Activated T-cell treated with anti-CD3 and anti-CD28 coated beads, Interleukin-2, amount 50 U/mL, for 1 hour (primary cell): ENCODE results near the gene PRKG1.

Experiments
- DNase-seq: peaks from one replicate; pipeline ENCODE4 v3.0.0-alpha.2; 2020

The PRKG1 gene

GRCh38 chr10:51843966-51844365 lies 769.7 kb downstream of the PRKG1 start:
- no peak for DNase-seq

GRCh38 chr10:51846856-51847506 lies 772.7 kb downstream of the PRKG1 start:
- DNase-seq, result no peak

- DNase-seq, result no peak
Measured at GRCh38 chr10:51852297-51852696, 778.0 kb downstream of the PRKG1 start.

- DNase-seq, result no peak
Measured at GRCh38 chr10:51857305-51857704, 783.0 kb downstream of the PRKG1 start.

- no peak for DNase-seq
Measured at GRCh38 chr10:51860257-51860656, 786.0 kb downstream of the PRKG1 start.

GRCh38 chr10:51861051-51861450 lies 786.8 kb downstream of the PRKG1 start:
- no peak for DNase-seq

GRCh38 chr10:51861731-51862130 lies 787.4 kb downstream of the PRKG1 start:
- no peak for DNase-seq

- no peak for DNase-seq
Measured at GRCh38 chr10:51862149-51862548, 787.9 kb downstream of the PRKG1 start.

- no peak for DNase-seq
Measured at GRCh38 chr10:51867956-51868355, 793.7 kb downstream of the PRKG1 start.

GRCh38 chr10:51874131-51874530 lies 799.8 kb downstream of the PRKG1 start:
- no peak for DNase-seq

- no peak for DNase-seq
Measured at GRCh38 chr10:51875610-51876009, 801.3 kb downstream of the PRKG1 start.

GRCh38 chr10:51876503-51876902 lies 802.2 kb downstream of the PRKG1 start:
- no peak for DNase-seq

GRCh38 chr10:51876979-51877378 lies 802.7 kb downstream of the PRKG1 start:
- no peak for DNase-seq

- DNase-seq, result no peak
Measured at GRCh38 chr10:51877636-51878035, 803.3 kb downstream of the PRKG1 start.

GRCh38 chr10:51878695-51879094 lies 804.4 kb downstream of the PRKG1 start:
- DNase-seq, result no peak

- DNase-seq, result no peak
Measured at GRCh38 chr10:51879238-51879637, 805.0 kb downstream of the PRKG1 start.

- no peak for DNase-seq
Measured at GRCh38 chr10:51881213-51881612, 806.9 kb downstream of the PRKG1 start.

GRCh38 chr10:51886438-51887068 lies 812.3 kb downstream of the PRKG1 start:
- DNase-seq, result no peak

- DNase-seq, result no peak
Measured at GRCh38 chr10:51888263-51888662, 814.0 kb downstream of the PRKG1 start.

- DNase-seq, result no peak
Measured at GRCh38 chr10:51892313-51892712, 818.0 kb downstream of the PRKG1 start.

GRCh38 chr10:51892965-51893658 lies 818.8 kb downstream of the PRKG1 start:
- DNase-seq, result no peak

GRCh38 chr10:51894771-51895578 lies 820.7 kb downstream of the PRKG1 start:
- DNase-seq, result no peak

- no peak for DNase-seq
Measured at GRCh38 chr10:51896849-51897248, 822.6 kb downstream of the PRKG1 start.
